Spinal cord (tissue), 10 donors: ENCODE data around the gene GOLGA8T. TPM values are rescaled to one million over a fixed set of nuclear protein-coding genes. Genes with fewer than 3 reads are reported as not detected.
A peak's percentile ranks its signal among the peaks of the same experiment; 100 is the strongest.
"Not testable (repeated sequence)": the region's sequence is repeated elsewhere in the genome, so short reads cannot be mapped to it uniquely, and the experiment has no call there.

ENCODE experiments used
- DNase-seq, 6 donors: peaks; one replicate each; pipeline versions ENCODE4 v3.0.0 to v3.0.0-alpha.2; 2013 to 2015; ENCODE audit warnings: low spot score in 6 of 6, low read depth in 4 of 6
- H3K27ac ChIP-seq: one replicate; pipeline ENCODE4 v1.5.1; 2013; ENCODE audit warnings: low read depth, low read length, control low read depth
- H3K27me3 ChIP-seq: one replicate; pipeline ENCODE4 v1.6.1; 2013; ENCODE audit warnings: low read length; ENCODE audit not compliant: control insufficient read depth, insufficient read depth
- H3K36me3 ChIP-seq: one replicate; pipeline ENCODE4 v1.6.1; 2013; ENCODE audit warnings: low read length; ENCODE audit not compliant: control insufficient read depth, insufficient read depth
- H3K4me1 ChIP-seq: one replicate; pipeline ENCODE4 v1.6.1; 2013; ENCODE audit warnings: low read length; ENCODE audit not compliant: control insufficient read depth, insufficient read depth
- H3K4me3 ChIP-seq: one replicate; pipeline ENCODE4 v1.5.1; 2013; ENCODE audit warnings: low read depth, low read length, control low read depth
- H3K9me3 ChIP-seq: one replicate; pipeline ENCODE4 v1.6.1; 2013; ENCODE audit warnings: low read length; ENCODE audit not compliant: control insufficient read depth, insufficient read depth
- WGBS: methylation state at CpG from one replicate; pipeline ENCODE4 v1.1.5; 2013; ENCODE audit warnings: missing lambda C conversion rate; ENCODE audit not compliant: insufficient coverage; 5-methylcytosine and 5-hydroxymethylcytosine counted together
- long read RNA-seq, 4 donors: transcript quantifications; one replicate each; lab custom pipeline, GENCODE V29; 2026
- polyA plus RNA-seq, 2 donors: library from polyadenylated mRNA; unstranded; fragments of 120-200 nt; gene quantifications; one replicate each; pipeline ENCODE4 v1.2.1, GENCODE V29; 2013; ENCODE audit not compliant: insufficient read length in 2 of 2
- total RNA-seq, 2 donors: library from RNA; depleted of rRNA in 1 of 2; stranded (reverse); fragments of 120-200 nt in 1 of 2; fragments of >200 nt in 1 of 2; gene quantifications; one replicate each; pipeline versions ENCODE4 v1.2.3 to v1.2.4, GENCODE V29; 2013 to 2014
- donor health status: healthy.

The GOLGA8T gene
- total RNA-seq (1 to 10 TPM in 1 of 2 donors, under 1 TPM in 1; 0.83 to 1.1 TPM), polyA plus RNA-seq (1 to 10 TPM in 1 of 2 donors, under 1 TPM in 1; 0.40 to 1.2 TPM)
- long read RNA-seq, donor 1, result 0 reads
- long read RNA-seq, donor 2, result 0 reads
- long read RNA-seq, donor 3, result 0 reads
- long read RNA-seq, donor 4, result 0 reads

GRCh38 chr15:30134751-30135150 is at the start of gene GOLGA8T:
TSS of gene GOLGA8T (plus strand) at chr15:30135051. CDS start at chr15:30135149, 98 bp downstream.
- not testable (repeated sequence) for H3K4me3 ChIP-seq, H3K9me3 ChIP-seq, H3K4me1 ChIP-seq, H3K36me3 ChIP-seq, H3K27me3 ChIP-seq, H3K27ac ChIP-seq, DNase-seq
- WGBS, result no CpG with 5 or more reads among the region's 7 CpGs

GRCh38 chr15:30097827-30098226 is 37.0 kb upstream of the GOLGA8T start:
- not testable (repeated sequence) for H3K27me3 ChIP-seq, H3K4me1 ChIP-seq, H3K27ac ChIP-seq, H3K36me3 ChIP-seq, H3K9me3 ChIP-seq, H3K4me3 ChIP-seq, DNase-seq
- WGBS, result no CpG with 5 or more reads among the region's 8 CpGs

- not testable (repeated sequence) for DNase-seq, H3K27me3 ChIP-seq, H3K27ac ChIP-seq, H3K9me3 ChIP-seq, H3K36me3 ChIP-seq, H3K4me3 ChIP-seq, H3K4me1 ChIP-seq
- WGBS, result no CpG with 5 or more reads among the region's 12 CpGs
These were observed 32.0 kb upstream of the GOLGA8T start for GRCh38 chr15:30102890-30103289.

GRCh38 chr15:30103941-30104507 is 30.8 kb upstream of the GOLGA8T start:
- WGBS, result no CpG with 5 or more reads among the region's 42 CpGs
- not testable (repeated sequence) for DNase-seq, H3K9me3 ChIP-seq, H3K36me3 ChIP-seq, H3K27me3 ChIP-seq, H3K27ac ChIP-seq, H3K4me3 ChIP-seq, H3K4me1 ChIP-seq

GRCh38 chr15:30110591-30110990 is 24.3 kb upstream of the GOLGA8T start:
- not testable (repeated sequence) for H3K9me3 ChIP-seq, H3K27ac ChIP-seq, H3K4me3 ChIP-seq, H3K36me3 ChIP-seq, H3K4me1 ChIP-seq, DNase-seq, H3K27me3 ChIP-seq
- no CpG with 5 or more reads among the region's 4 CpGs for WGBS

- H3K36me3 ChIP-seq, H3K4me1 ChIP-seq, H3K27me3 ChIP-seq, H3K9me3 ChIP-seq, H3K27ac ChIP-seq, H3K4me3 ChIP-seq: not testable (repeated sequence)
- no CpG with 5 or more reads among the region's 2 CpGs for WGBS
- DNase-seq, result peak in 2 of 6 donors; percentile 11 to 57
These were observed 4.8 kb upstream of the GOLGA8T start for GRCh38 chr15:30130066-30130465.

GRCh38 chr15:30143246-30143645 is 8.4 kb downstream of the GOLGA8T start:
- H3K4me3 ChIP-seq, H3K9me3 ChIP-seq, H3K27ac ChIP-seq, H3K27me3 ChIP-seq, H3K4me1 ChIP-seq, DNase-seq, H3K36me3 ChIP-seq: not testable (repeated sequence)
- WGBS, result 80% methylated on average over 1 of the region's 5 CpGs

GRCh38 chr15:30149891-30150290 is 15.0 kb downstream of the GOLGA8T start:
- H3K9me3 ChIP-seq, H3K27ac ChIP-seq, DNase-seq, H3K36me3 ChIP-seq, H3K4me3 ChIP-seq, H3K27me3 ChIP-seq, H3K4me1 ChIP-seq: not testable (repeated sequence)
- no CpG with 5 or more reads among the region's 8 CpGs for WGBS

- not testable (repeated sequence) for H3K4me1 ChIP-seq, H3K36me3 ChIP-seq, H3K27ac ChIP-seq, H3K27me3 ChIP-seq, H3K9me3 ChIP-seq, DNase-seq, H3K4me3 ChIP-seq
- WGBS, result 100% methylated on average over 1 of the region's 4 CpGs
These were observed 27.9 kb downstream of the GOLGA8T start for GRCh38 chr15:30162479-30163357.

- DNase-seq, H3K27ac ChIP-seq, H3K4me3 ChIP-seq, H3K9me3 ChIP-seq, H3K4me1 ChIP-seq, H3K27me3 ChIP-seq, H3K36me3 ChIP-seq: not testable (repeated sequence)
- WGBS, result no CpG with 5 or more reads among the region's 2 CpGs
These were observed 28.9 kb downstream of the GOLGA8T start for GRCh38 chr15:30163759-30164158.
